Measurements from ENCODE around the gene DEAF1. TPM values are rescaled to one million over a fixed set of nuclear protein-coding genes. Genes with fewer than 3 reads are reported as not detected.
A peak's percentile ranks its signal among the peaks of the same experiment; 100 is the strongest.

The DEAF1 gene
- total and polyA plus RNA-seq, 2 of the 13 experiments (the other 11 are each of a cell fraction or from before 2014, with no cell fraction given), result 22.3 to 29.6 TPM

DNA sequence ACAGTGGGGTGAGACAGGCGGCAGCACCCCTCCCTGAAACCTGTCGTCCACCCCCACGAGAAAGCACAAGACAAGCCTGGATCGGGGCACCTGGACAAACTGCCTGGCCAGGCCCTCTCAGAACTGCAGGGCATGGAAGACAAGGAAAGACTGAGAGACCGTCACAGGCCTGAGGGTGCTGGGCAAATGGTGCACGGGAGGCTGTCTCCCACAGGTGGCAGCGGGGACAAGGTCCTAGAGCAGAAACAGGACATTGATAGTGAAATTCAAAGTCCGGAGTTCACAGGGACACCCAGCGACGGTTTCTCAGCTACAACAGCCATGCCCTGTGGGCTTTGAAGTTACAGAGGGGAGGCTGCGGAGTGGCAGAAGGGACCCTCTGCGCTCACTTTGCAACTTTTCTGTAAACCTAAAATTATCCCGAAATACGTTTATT is 37.3 kb downstream of the DEAF1 start:
- POLR2A ChIA-PET, result interaction anchor here (1.1 to 1.2 kb wide), 2 partner anchors 48 to 82 kb away, joined by 3 read pairs; partner anchors contain the start of genes EPS8L2 and PHRF1
- intact Hi-C loops (cut with micrococcal nuclease; ENCODE audit: unreplicated experiment), result loop anchor here (10.0 kb wide), 1 partner anchor 47 kb away; the partner anchor contains the start of gene EPS8L2
- no peak for TF ChIP-seq POLR2AphosphoS2 (IDR thresholded peaks at IDR 0.05; ENCODE audit: low read depth, low read length)
- TF ChIP-seq NR2F2 (IDR thresholded peaks at IDR 0.05; ENCODE audit: borderline replicate concordance, low read depth), result 0 out of 2 replicates have a peak, but pooled peaks have one; percentile 18
- TF ChIP-seq, protein P1, sequence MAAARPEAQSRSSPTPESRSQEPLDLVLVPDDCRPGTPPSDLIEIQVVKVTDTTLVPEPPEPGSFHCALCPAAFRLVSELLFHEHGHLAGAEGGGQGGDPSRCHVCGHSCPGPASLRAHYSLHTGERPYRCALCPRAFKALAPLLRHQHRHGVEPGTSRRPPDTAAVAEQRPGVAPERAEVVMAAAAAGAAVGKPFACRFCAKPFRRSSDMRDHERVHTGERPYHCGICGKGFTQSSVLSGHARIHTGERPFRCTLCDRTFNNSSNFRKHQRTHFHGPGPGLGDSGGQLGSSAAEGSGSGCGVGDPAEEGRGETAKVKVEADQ (CRISPR knock-in tag; IDR thresholded peaks at IDR 0.05; ENCODE audit: borderline replicate concordance), result no peak
- TF ChIP-seq, protein P2, sequence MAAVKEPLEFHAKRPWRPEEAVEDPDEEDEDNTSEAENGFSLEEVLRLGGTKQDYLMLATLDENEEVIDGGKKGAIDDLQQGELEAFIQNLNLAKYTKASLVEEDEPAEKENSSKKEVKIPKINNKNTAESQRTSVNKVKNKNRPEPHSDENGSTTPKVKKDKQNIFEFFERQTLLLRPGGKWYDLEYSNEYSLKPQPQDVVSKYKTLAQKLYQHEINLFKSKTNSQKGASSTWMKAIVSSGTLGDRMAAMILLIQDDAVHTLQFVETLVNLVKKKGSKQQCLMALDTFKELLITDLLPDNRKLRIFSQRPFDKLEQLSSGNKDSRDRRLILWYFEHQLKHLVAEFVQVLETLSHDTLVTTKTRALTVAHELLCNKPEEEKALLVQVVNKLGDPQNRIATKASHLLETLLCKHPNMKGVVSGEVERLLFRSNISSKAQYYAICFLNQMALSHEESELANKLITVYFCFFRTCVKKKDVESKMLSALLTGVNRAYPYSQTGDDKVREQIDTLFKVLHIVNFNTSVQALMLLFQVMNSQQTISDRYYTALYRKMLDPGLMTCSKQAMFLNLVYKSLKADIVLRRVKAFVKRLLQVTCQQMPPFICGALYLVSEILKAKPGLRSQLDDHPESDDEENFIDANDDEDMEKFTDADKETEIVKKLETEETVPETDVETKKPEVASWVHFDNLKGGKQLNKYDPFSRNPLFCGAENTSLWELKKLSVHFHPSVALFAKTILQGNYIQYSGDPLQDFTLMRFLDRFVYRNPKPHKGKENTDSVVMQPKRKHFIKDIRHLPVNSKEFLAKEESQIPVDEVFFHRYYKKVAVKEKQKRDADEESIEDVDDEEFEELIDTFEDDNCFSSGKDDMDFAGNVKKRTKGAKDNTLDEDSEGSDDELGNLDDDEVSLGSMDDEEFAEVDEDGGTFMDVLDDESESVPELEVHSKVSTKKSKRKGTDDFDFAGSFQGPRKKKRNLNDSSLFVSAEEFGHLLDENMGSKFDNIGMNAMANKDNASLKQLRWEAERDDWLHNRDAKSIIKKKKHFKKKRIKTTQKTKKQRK (IDR thresholded peaks at IDR 0.05; ENCODE audit: low read length), result no peak
- TF ChIP-seq RXRB (CRISPR knock-in tag; IDR thresholded peaks at IDR 0.05; ENCODE audit: borderline replicate concordance), result peak; percentile 67
- peak; percentile 69 for TF ChIP-seq SAP130 (CRISPR knock-in tag; IDR thresholded peaks at IDR 0.05; ENCODE audit: low read depth)
- no peak for TF ChIP-seq SOX13 (IDR thresholded peaks at IDR 0.05)
- TF ChIP-seq SOX13 (CRISPR knock-in tag; conservative IDR thresholded peaks at IDR 0.05 in 1 of 2, IDR thresholded peaks at IDR 0.05 in 1 of 2), result peak in 1 of 2 experiments; percentile 27; a peak in 1 of 4 replicates
- TF ChIP-seq, protein P3, sequence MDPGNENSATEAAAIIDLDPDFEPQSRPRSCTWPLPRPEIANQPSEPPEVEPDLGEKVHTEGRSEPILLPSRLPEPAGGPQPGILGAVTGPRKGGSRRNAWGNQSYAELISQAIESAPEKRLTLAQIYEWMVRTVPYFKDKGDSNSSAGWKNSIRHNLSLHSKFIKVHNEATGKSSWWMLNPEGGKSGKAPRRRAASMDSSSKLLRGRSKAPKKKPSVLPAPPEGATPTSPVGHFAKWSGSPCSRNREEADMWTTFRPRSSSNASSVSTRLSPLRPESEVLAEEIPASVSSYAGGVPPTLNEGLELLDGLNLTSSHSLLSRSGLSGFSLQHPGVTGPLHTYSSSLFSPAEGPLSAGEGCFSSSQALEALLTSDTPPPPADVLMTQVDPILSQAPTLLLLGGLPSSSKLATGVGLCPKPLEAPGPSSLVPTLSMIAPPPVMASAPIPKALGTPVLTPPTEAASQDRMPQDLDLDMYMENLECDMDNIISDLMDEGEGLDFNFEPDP (CRISPR knock-in tag; conservative IDR thresholded peaks at IDR 0.05), result no peak
- TF ChIP-seq GATA4 (IDR thresholded peaks at IDR 0.05; ENCODE audit: borderline replicate concordance, low read depth), result no peak
- no peak for TF ChIP-seq KLF12 (CRISPR knock-in tag; IDR thresholded peaks at IDR 0.05; ENCODE audit: borderline replicate concordance)
- TF ChIP-seq ZNF83 (CRISPR knock-in tag; IDR thresholded peaks at IDR 0.05; ENCODE audit: borderline replicate concordance), result no peak
- TF ChIP-seq KLF6 (CRISPR knock-in tag; IDR thresholded peaks at IDR 0.05), result no peak
- TF ChIP-seq MED1 (CRISPR knock-in tag; IDR thresholded peaks at IDR 0.05), result peak; percentile 42; the same call in 1 of the 2 replicates
- no peak for TF ChIP-seq FIP1L1 (IDR thresholded peaks at IDR 0.05; ENCODE audit: borderline replicate concordance, insufficient read depth, low read depth, low read length)
- TF ChIP-seq, protein P4, sequence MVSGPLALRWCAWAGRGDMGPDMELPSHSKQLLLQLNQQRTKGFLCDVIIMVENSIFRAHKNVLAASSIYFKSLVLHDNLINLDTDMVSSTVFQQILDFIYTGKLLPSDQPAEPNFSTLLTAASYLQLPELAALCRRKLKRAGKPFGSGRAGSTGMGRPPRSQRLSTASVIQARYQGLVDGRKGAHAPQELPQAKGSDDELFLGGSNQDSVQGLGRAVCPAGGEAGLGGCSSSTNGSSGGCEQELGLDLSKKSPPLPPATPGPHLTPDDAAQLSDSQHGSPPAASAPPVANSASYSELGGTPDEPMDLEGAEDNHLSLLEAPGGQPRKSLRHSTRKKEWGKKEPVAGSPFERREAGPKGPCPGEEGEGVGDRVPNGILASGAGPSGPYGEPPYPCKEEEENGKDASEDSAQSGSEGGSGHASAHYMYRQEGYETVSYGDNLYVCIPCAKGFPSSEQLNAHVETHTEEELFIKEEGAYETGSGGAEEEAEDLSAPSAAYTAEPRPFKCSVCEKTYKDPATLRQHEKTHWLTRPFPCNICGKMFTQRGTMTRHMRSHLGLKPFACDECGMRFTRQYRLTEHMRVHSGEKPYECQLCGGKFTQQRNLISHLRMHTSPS (CRISPR knock-in tag; IDR thresholded peaks at IDR 0.05; ENCODE audit: low read depth), result peak; percentile 36; the same call in 1 of the 2 replicates

More for the DNA sequence above, 37.3 kb downstream of the DEAF1 start:
- CTCF ChIA-PET (ENCODE audit: low intra/inter-chr PET ratio, low total read pairs), result no interaction called here
- no peaks in the 10 kb centered on the region for H3K27me3 ChIP-seq (ENCODE audit: control insufficient read depth in 1 of 2, insufficient read depth in 2 of 2, low read length in 2 of 2)
- no peaks in the 10 kb centered on the region for H3K9me3 ChIP-seq (ENCODE audit: low read length)
- H3K36me3 ChIP-seq (replicated peaks in 1 of 2; ENCODE audit: control insufficient read depth in 1 of 2, insufficient read depth in 2 of 2, low read length in 2 of 2), result peaks cover 16 to 36% of the 10 kb centered on the region in 2 experiments; a peak in 4 of 5 replicates
- H3K27ac ChIP-seq (ENCODE audit: extremely low read length, insufficient read depth, low read length), result peak overlapping the region; percentile 60
- peak overlapping the region; percentile 57 for H3K4me2 ChIP-seq (ENCODE audit: low read depth, low read length)
- H3K4me3 ChIP-seq (replicated peaks in 1 of 3; ENCODE audit: insufficient read depth in 1 of 3, low read depth in 2 of 3, low read length in 3 of 3), result peak overlapping the region in 1 of 3 experiments; percentile 23; a peak in 1 of 6 replicates
- DNase-seq (ENCODE audit: low spot score) (peak; percentile 71), FAIRE-seq (peak; percentile 39), ATAC-seq (peak; percentile 55)
- WGBS (ENCODE audit: low lambda C conversion rate), result 37% methylated on average over 14 of the region's 14 CpGs
- peaks cover 17% of the 10 kb centered on the region; the same call in 1 of the 2 replicates for H4K20me1 ChIP-seq (ENCODE audit: insufficient read depth, low read length)
- H2AFZ ChIP-seq (ENCODE audit: low read length), result no peak overlapping the region
- H3K79me2 ChIP-seq (ENCODE audit: insufficient read depth, low read length), result no peaks in the 10 kb centered on the region
- no TSS peak for BruUV-seq (replicated peaks)
- H3K9ac ChIP-seq (ENCODE audit: insufficient read depth, low read depth, low read length), result peak overlapping the region; percentile 45; the same call in 1 of the 2 replicates
- in situ Hi-C loops (cut with HindIII; ENCODE audit: extremely low pct_ligation_motif_present, low pct_unique_long_range_greater_than_20kb), result loop anchor here (5.0 kb wide), 1 partner anchor 70 kb away; no protein-coding TSS in a partner anchor
- H3K4me1 ChIP-seq (ENCODE audit: insufficient read depth, low read length), result peaks cover 47% of the 10 kb centered on the region
